Measurements from ENCODE around the gene EPN2.

EPN2 gene

DNA sequence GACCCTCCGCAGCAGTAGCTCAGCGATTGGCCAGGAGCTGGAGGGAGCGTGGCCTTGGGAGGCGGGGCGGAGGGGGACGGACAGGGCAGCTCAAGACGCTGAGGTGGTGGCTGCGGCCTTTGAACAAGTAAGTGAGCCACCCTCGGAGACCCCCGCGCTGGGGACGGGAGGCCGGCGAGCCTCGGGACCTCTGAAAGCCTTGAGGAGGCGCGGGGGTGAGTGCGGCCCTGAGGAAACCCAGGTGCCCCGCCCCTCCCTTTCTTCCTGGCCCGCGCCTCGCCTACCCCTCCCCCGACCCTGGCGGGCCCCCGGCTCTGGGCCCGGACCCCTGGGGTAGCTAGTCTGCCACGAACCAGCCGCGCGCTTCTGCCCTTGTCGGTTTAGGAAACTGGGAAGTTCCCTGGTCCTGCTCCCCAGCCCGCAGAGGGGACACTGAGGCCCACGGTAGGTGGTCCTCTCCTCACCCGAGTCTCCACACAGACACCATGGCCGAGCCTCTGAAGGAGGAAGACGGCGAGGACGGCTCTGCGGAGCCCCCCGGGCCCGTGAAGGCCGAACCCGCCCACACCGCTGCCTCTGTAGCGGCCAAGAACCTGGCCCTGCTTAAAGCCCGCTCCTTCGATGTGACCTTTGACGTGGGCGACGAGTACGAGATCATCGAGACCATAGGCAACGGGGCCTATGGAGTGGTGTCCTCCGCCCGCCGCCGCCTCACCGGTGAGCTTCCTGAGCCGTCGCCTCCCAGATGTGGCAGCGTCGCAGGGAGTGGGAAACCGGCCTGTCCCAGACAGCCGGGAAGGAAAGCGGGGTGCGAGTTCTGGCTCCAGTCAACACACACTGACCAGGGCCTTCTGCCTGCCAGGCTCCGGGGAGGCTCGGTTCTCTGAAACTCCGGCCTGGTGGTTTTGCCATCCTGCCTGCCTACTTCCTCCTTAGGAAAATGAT, 141.5 kb downstream of the EPN2 start, which contains the start of gene MAPK7:
Gene MAPK7, plus strand, starts transcription at position 83 of the 945 bp plus-strand sequence. Its CDS starts 403 bp downstream, at position 486.
- in situ Hi-C loops (cut with MboI; ENCODE audit: low sequenced_read_pairs), result no loop called here

DNA sequence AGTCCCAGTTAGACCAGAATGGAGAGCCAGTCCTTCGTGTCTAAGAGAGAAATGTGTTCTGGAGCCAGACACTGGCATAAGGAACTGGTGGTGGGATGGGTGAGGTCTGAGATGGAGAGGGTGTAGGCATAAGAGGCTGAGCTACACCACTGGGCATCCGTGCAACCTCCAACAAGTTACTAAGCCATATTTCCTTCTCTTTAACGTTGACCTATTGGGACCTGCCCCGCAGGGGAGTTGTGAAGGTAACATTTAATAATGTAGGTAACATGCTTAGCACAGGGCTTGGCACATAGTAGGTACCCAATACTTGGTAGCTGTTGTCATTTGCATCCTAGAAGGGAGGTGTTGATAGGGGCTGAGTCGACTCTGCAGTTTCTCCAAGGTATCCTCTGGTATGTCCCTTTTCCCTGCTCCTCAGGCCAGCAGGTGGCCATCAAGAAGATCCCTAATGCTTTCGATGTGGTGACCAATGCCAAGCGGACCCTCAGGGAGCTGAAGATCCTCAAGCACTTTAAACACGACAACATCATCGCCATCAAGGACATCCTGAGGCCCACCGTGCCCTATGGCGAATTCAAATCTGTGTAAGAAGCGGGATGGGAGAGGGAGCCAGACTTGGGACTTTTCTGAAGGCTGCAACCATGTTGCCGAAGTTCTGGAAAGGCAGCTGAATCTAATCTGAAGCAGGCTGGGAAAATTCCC, 142.3 kb downstream of the EPN2 start:
- in situ Hi-C loops (cut with MboI; ENCODE audit: low sequenced_read_pairs), result no loop called here

DNA sequence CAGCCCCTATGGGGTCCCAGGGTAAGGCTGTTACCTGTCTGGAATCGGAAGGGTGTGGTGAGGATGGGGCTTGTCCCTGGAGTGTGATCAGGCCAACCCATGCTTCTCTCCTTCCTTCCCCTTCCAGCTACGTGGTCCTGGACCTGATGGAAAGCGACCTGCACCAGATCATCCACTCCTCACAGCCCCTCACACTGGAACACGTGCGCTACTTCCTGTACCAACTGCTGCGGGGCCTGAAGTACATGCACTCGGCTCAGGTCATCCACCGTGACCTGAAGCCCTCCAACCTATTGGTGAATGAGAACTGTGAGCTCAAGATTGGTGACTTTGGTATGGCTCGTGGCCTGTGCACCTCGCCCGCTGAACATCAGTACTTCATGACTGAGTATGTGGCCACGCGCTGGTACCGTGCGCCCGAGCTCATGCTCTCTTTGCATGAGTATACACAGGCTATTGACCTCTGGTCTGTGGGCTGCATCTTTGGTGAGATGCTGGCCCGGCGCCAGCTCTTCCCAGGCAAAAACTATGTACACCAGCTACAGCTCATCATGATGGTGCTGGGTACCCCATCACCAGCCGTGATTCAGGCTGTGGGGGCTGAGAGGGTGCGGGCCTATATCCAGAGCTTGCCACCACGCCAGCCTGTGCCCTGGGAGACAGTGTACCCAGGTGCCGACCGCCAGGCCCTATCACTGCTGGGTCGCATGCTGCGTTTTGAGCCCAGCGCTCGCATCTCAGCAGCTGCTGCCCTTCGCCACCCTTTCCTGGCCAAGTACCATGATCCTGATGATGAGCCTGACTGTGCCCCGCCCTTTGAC, 143.5 kb downstream of the EPN2 start:
- in situ Hi-C loops (cut with MboI; ENCODE audit: low sequenced_read_pairs), result no loop called here

DNA sequence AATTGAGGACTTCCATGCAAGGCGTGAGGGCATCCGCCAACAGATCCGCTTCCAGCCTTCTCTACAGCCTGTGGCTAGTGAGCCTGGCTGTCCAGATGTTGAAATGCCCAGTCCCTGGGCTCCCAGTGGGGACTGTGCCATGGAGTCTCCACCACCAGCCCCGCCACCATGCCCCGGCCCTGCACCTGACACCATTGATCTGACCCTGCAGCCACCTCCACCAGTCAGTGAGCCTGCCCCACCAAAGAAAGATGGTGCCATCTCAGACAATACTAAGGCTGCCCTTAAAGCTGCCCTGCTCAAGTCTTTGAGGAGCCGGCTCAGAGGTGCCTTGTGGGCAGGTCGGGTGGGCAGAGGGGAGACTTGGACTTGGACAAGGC, 144.2 kb downstream of the EPN2 start:
- in situ Hi-C loops (cut with MboI; ENCODE audit: low sequenced_read_pairs), result no loop called here

DNA sequence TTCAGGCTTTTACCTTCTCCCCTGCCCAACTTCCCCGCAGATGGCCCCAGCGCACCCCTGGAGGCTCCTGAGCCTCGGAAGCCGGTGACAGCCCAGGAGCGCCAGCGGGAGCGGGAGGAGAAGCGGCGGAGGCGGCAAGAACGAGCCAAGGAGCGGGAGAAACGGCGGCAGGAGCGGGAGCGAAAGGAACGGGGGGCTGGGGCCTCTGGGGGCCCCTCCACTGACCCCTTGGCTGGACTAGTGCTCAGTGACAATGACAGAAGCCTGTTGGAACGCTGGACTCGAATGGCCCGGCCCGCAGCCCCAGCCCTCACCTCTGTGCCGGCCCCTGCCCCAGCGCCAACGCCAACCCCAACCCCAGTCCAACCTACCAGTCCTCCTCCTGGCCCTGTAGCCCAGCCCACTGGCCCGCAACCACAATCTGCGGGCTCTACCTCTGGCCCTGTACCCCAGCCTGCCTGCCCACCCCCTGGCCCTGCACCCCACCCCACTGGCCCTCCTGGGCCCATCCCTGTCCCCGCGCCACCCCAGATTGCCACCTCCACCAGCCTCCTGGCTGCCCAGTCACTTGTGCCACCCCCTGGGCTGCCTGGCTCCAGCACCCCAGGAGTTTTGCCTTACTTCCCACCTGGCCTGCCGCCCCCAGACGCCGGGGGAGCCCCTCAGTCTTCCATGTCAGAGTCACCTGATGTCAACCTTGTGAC, 144.7 kb downstream of the EPN2 start:
- in situ Hi-C loops (cut with MboI; ENCODE audit: low sequenced_read_pairs), result no loop called here

DNA sequence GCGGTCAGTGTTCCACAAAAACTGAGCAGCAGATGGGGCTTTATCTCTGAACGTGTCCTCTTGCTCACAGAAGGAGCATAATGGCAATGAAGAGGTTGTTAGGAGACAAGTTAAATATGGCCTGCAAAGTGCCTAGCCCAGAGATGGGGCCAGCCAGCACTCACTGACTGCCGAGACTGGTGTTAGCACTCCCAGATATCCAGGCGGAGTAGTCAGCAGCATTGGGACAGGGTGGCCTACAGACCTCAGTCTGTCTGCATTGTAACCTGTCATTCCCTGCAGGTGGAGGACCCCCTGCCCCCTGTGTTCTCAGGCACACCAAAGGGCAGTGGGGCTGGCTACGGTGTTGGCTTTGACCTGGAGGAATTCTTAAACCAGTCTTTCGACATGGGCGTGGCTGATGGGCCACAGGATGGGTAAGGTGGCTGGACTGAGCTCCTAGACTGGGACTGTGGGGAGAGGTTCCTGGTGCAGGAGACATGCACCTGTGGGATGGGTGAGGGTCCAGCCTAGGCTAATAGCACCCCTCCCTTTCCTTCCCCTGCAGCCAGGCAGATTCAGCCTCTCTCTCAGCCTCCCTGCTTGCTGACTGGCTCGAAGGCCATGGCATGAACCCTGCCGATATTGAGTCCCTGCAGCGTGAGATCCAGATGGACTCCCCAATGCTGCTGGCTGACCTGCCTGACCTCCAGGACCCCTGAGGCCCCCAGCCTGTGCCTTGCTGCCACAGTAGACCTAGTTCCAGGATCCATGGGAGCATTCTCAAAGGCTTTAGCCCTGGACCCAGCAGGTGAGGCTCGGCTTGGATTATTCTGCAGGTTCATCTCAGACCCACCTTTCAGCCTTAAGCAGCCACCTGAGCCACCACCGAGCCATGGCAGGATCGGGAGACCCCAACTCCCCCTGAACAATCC, 145.6 kb downstream of the EPN2 start:
- in situ Hi-C loops (cut with MboI; ENCODE audit: low sequenced_read_pairs), result no loop called here

DNA sequence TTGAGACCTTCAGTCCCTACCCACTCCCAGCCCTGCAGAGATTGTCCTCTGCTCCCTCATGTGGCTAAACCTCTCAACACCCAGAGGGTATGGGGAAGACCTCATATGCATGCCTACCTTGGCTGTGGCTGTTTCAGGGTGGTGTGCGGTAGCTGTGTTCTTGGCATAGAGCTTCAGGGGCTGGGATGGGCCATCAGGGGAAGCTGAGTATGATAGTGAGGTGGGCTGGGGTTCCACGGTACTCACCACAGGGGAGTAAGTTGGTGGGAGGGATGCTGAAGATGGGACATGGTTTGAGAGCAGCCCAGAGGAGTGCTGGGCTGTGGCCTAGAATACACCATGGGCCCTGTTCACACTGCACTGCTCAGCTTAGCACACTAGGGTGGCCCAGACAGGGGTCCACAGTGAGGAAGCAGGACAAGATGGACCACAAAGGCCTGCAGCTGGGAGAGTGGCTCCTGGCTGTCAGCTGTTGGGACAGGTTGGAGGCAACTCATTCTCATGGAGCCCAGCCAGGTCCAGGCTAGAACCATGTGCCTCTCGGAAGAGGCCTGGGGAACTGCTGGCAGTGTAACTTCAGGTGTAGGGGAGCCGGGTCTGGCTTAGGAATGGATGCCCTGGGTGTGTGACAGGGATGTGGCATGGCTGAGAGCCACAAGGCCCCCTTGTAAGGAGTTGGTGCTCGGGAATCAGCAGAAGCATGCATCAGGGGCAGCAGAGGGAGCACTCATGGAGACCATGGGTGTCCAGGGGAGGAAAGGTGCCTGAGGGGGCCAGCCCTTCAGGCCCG, 146.7 kb downstream of the EPN2 start:
- in situ Hi-C loops (cut with MboI; ENCODE audit: low sequenced_read_pairs), result no loop called here

DNA sequence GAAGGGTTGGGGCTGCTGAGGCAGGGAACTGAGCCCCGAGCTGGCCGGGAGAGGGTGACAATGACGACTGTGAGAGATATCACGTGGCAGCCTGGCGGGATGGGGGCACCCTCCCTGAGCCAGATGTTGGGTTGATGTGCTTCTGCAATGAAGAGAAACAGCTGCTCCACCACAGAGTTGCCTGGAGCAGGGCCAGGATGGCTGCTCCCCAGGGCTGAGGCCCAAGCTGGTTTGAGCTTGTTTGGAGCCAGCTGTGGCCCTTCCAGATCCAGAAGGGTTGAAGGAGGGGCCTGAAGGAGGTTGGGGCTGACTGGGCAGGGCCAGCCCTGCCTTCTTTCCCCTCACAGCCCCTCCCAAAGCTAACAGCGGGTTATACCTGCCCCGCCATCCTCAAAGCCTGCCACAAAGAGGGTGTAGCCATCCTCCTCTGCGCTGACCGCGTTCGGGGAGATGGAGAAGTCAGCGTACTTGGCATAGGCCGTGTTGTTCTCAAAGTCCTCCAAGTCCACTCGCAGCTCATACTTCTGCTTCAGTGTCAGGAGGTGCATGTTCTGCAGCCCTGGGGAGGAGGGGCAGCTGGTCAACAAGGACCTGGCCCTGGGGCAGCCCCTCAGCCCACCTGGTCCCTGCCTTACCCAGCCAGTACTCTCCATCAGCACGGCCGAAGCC, 147.7 kb downstream of the EPN2 start:
- in situ Hi-C loops (cut with MboI; ENCODE audit: low sequenced_read_pairs), result no loop called here

DNA sequence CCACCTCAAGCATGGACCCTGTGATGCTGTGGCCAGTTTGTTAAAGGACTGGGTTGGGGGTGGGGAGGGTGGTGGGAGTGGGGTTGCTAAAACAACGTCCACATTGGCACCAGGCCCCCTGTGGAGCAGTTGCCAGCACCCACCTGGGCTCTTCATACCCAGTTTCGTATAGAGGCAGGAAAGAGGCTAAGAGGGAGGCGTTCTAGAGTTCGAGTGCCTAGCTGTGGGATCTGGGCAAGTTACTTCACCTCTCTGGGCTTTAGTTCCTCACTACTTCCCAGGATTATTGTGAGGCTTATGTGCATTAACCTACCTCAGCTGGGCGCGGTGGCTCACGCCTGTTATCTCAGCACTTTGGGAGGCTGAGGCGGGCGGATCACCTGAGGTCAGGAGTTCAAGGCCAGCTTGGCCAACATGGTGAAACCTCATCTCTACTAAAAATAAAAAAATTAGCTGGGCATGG, 148.4 kb downstream of the EPN2 start:
- in situ Hi-C loops (cut with MboI; ENCODE audit: low sequenced_read_pairs), result no loop called here

All from HL-60/S4 treated with phorbol 12-myristate 13-acetate at 8.2 ng/mL for 4 days and 3 days (cell line).